HepG2 (cell line): Measurements from ENCODE around the gene GLIPR1. TPM values are rescaled to one million over a fixed set of nuclear protein-coding genes. Genes with fewer than 3 reads are reported as not detected.
"Not testable (repeated sequence)": the region's sequence is repeated elsewhere in the genome, so short reads cannot be mapped to it uniquely, and the experiment has no call there.

Experiments
- ATAC-seq: fragments of 200-7000 bp; cut with Tn5 transposase; 3 replicates; pipeline ENCODE4 v1.9.1; 2020; ENCODE audit warnings: mild to moderate bottlenecking, moderate library complexity
- BruUV-seq: library from RNA; stranded (reverse); fragments of 400-500 nt; replicated peaks from 2 replicates; lab custom pipeline; 2021; lab: Mats Ljungman, UMichigan
- CTCF ChIA-PET: fragments of 300-600 bp; formaldehyde crosslinking; extraction: SDS; loops from one replicate; lab custom pipeline; 2021; ENCODE audit warnings: low total read pairs, inconsistent platforms, low intra/inter-chr PET ratio; lab: Yijun Ruan, JAX
- POLR2A ChIA-PET: fragments of 350-600 bp; sonication (Branson Sonifier 250); formaldehyde crosslinking; loops from one replicate; lab custom pipeline; 2020; ENCODE audit warnings: antibody characterized with exemption, inconsistent platforms; lab: Yijun Ruan, JAX
- DNase-seq: peaks from one replicate; pipeline ENCODE4 v3.0.0-alpha.2; 2015; ENCODE audit warnings: low spot score
- FAIRE-seq: peaks from 3 replicates; lab custom pipeline; 2011; peaks lifted over from hg19 to GRCh38; lab: Jason Lieb, UNC
- H2AFZ ChIP-seq: one replicate; pipeline ENCODE4 v1.6.1; 2011; ENCODE audit warnings: low read length, inconsistent platforms
- H3K27ac ChIP-seq: fragments of 300-600 bp; 3 replicates; pipeline ENCODE4 v1.8.0; 2011; ENCODE audit warnings: mixed run types, mild to moderate bottlenecking, mixed read lengths, low read length, inconsistent platforms; ENCODE audit not compliant: insufficient read depth; ENCODE audit errors: extremely low read length
- H3K27me3 ChIP-seq, 2 experiments: fragments of 200-600 bp in 1 of 2; 2 replicates in 1 of 2; 3 replicates in 1 of 2; pipeline versions ENCODE4 v1.6.0 to v1.8.0; 2011; ENCODE audit warnings: low read length in 2 of 2, mild to moderate bottlenecking in 2 of 2, moderate library complexity in 2 of 2, inconsistent platforms in 1 of 2; ENCODE audit not compliant: insufficient read depth in 2 of 2, control insufficient read depth in 1 of 2
- H3K36me3 ChIP-seq, 2 experiments: fragments of 200-600 bp in 1 of 2; replicated peaks in 1 of 2; 2 replicates in 1 of 2; 3 replicates in 1 of 2; pipeline versions ENCODE4 v1.5.1 to v1.8.0; 2011; ENCODE audit warnings: low read length in 2 of 2, inconsistent platforms in 1 of 2; ENCODE audit not compliant: insufficient read depth in 2 of 2, control insufficient read depth in 1 of 2
- H3K4me1 ChIP-seq: 2 replicates; pipeline ENCODE4 v1.5.1; 2012; ENCODE audit warnings: low read length, inconsistent platforms; ENCODE audit not compliant: insufficient read depth
- H3K4me2 ChIP-seq: 2 replicates; pipeline ENCODE4 v1.6.0; 2011; ENCODE audit warnings: low read depth, low read length, inconsistent platforms
- H3K4me3 ChIP-seq, 3 experiments: fragments of 200-600 bp in 1 of 3; sonication (generic), shearing (Covaris generic) in 1 of 3; replicated peaks in 1 of 3; 2 replicates each; pipeline ENCODE4 v1.5.1; 2011 to 2016; ENCODE audit warnings: low read length in 3 of 3, inconsistent platforms in 2 of 3, low read depth in 2 of 3, mild to moderate bottlenecking in 2 of 3, control low read depth in 1 of 3, mixed read lengths in 1 of 3; ENCODE audit not compliant: insufficient read depth in 1 of 3
- H3K79me2 ChIP-seq: one replicate; pipeline ENCODE4 v1.6.1; 2011; ENCODE audit warnings: low read length, inconsistent platforms; ENCODE audit not compliant: insufficient read depth
- H3K9ac ChIP-seq: 2 replicates; pipeline ENCODE4 v1.6.0; 2011; ENCODE audit warnings: mild to moderate bottlenecking, low read depth, low read length, inconsistent platforms; ENCODE audit not compliant: insufficient read depth
- H3K9me3 ChIP-seq: 2 replicates; pipeline ENCODE4 v1.5.1; 2012; ENCODE audit warnings: mild to moderate bottlenecking, low read length
- H4K20me1 ChIP-seq: 2 replicates; pipeline ENCODE4 v1.6.0; 2011; ENCODE audit warnings: inconsistent platforms, mild to moderate bottlenecking, low read length, moderate library complexity; ENCODE audit not compliant: insufficient read depth
- HNF1A ChIP-seq, 2 experiments: sonication (generic) in 1 of 2; formaldehyde crosslinking in 1 of 2; IDR thresholded peaks; 2 replicates each; pipeline versions ENCODE4 v1.4.0 to v1.6.1; 2016 to 2020; ENCODE audit warnings: borderline replicate concordance in 1 of 2, low read depth in 1 of 2, mild to moderate bottlenecking in 1 of 2, missing genetic modification reagents in 1 of 2
- HNF4A ChIP-seq: sonication (generic); formaldehyde crosslinking; IDR thresholded peaks from 2 replicates; pipeline ENCODE4 v1.4.0; 2020; ENCODE audit warnings: missing genetic modification reagents
- ZNF468 ChIP-seq: sonication (generic); formaldehyde crosslinking; IDR thresholded peaks from 2 replicates; pipeline ENCODE4 v1.8.0; 2022; ENCODE audit warnings: mild to moderate bottlenecking, moderate library complexity, missing genetic modification reagents
- WGBS: methylation state at CpG from one replicate; pipeline ENCODE4 v1.1.6; 2017; ENCODE audit warnings: low lambda C conversion rate; 5-methylcytosine and 5-hydroxymethylcytosine counted together
- in situ Hi-C: cut with HindIII; loops from 2 replicates; pipeline ENCODE4 v1.10.0; 2017; ENCODE audit warnings: low pct_unique_long_range_greater_than_20kb; ENCODE audit not compliant: extremely low pct_ligation_motif_present
- intact Hi-C: fragments of 100-400 bp; cut with micrococcal nuclease; formaldehyde crosslinking; loops from one replicate; pipeline ENCODE4 v1.10.0; 2022; ENCODE audit not compliant: unreplicated experiment
- polyA plus RNA-seq, 8 experiments: library from polyadenylated mRNA; depleted of rRNA in 3 of 8; stranded (reverse) in 7 of 8; unstranded in 1 of 8; fragments of >200 nt; fragmentation: Illumina TruSeq in 4 of 8; extraction: Trizol in 4 of 8; gene quantifications; 2 replicates each; pipeline versions ENCODE4 v1.2.1 to v1.2.3, GENCODE V29; 2011 to 2016; ENCODE audit warnings: low read depth in 4 of 8, missing spikeins in 1 of 8, mixed read lengths in 1 of 8; ENCODE audit not compliant: insufficient read depth in 1 of 8
- total RNA-seq, 5 experiments: library from RNA; depleted of rRNA; stranded (reverse); fragments of >200 nt; fragmentation: Illumina TruSeq; extraction: Trizol; gene quantifications; 2 replicates each; pipeline ENCODE4 v1.2.3, GENCODE V29; 2016; ENCODE audit warnings: low read depth in 1 of 5

Gene GLIPR1
- total and polyA plus RNA-seq, 2 of the 13 experiments (the other 11 are each of a cell fraction or from before 2014, with no cell fraction given) = 1.9 to 5.0 TPM

GRCh38 chr12:75439930-75440329 lies 40.6 kb upstream of the GLIPR1 start:
- no TSS peak for BruUV-seq
- Histone ChIP-seq H3K27me3 (no peaks in the 10 kb centered on the region), H3K36me3 (no peaks in the 10 kb centered on the region), H4K20me1 (no peaks in the 10 kb centered on the region), H2AFZ (no peak overlapping the region), H3K4me3 (no peak overlapping the region), H3K9me3 (no peaks in the 10 kb centered on the region; the same call in 1 of the 2 replicates), H3K4me2 (no peak overlapping the region), H3K9ac (no peak overlapping the region), H3K4me1 (peaks cover 36% of the 10 kb centered on the region), H3K27ac (no peak overlapping the region), H3K79me2 (no peaks in the 10 kb centered on the region)
- POLR2A ChIA-PET = no interaction called here
- in situ Hi-C loops (no loop called here), intact Hi-C loops (no loop called here)
- no peak for TF ChIP-seq ZNF468 (CRISPR knock-in tag)
- no peak for ATAC-seq
- DNase-seq = no peak
- CTCF ChIA-PET = no interaction called here
- FAIRE-seq = no peak

- 42% methylated on average over 2 of the region's 4 CpGs for WGBS
- H3K27me3 ChIP-seq; H4K20me1 ChIP-seq; in situ Hi-C loops; BruUV-seq; H3K79me2 ChIP-seq; intact Hi-C loops; H3K9ac ChIP-seq; ATAC-seq; CTCF ChIA-PET; DNase-seq; H3K36me3 ChIP-seq; H3K4me3 ChIP-seq; H2AFZ ChIP-seq; H3K27ac ChIP-seq; POLR2A ChIA-PET; H3K9me3 ChIP-seq; FAIRE-seq; TF ChIP-seq HNF1A (IDR thresholded peaks at IDR 0.05; ENCODE audit: low read depth): not testable (repeated sequence)
- Histone ChIP-seq H3K4me1 (peaks cover 47% of the 10 kb centered on the region), H3K4me2 (peak overlapping the region; percentile 18; the same call in 1 of the 2 replicates)
- TF ChIP-seq HNF1A (CRISPR knock-in tag; IDR thresholded peaks at IDR 0.05; ENCODE audit: borderline replicate concordance) (0 out of 2 replicates have a peak, but pooled peaks have one; percentile 3), HNF4A (CRISPR knock-in tag) (peak; percentile 46; the same call in 1 of the 2 replicates)
Measured at GRCh38 chr12:75441687-75442449, 38.7 kb upstream of the GLIPR1 start.
